ENCODE measurements around the gene MACROD2. TPM values are rescaled to one million over a fixed set of nuclear protein-coding genes. Genes with fewer than 3 reads are reported as not detected.

Gene MACROD2
- polyA plus RNA-seq, 1 donor from 2014 or later, result 23.2 TPM

- Histone ChIP-seq H2AFZ (ENCODE audit: low read depth, low read length) (peak overlapping the region; percentile 32), H3K36me3 (ENCODE audit: insufficient read depth, low read length) (no peaks in the 10 kb centered on the region), H3K4me3 (ENCODE audit: low read length) (peak overlapping the region; percentile 82), H3K9ac (ENCODE audit: low read length) (peak overlapping the region; percentile 55), H3K79me2 (replicated peaks; ENCODE audit: insufficient read depth, low read length) (no peaks in the 10 kb centered on the region), H3K27ac (ENCODE audit: low read length) (no peak overlapping the region), H3F3A (ENCODE audit: insufficient read depth, low read length, poor library complexity, severe bottlenecking) (no peaks in the 10 kb centered on the region), H4K20me1 (ENCODE audit: insufficient read depth) (no peaks in the 10 kb centered on the region), H3K9me3 (ENCODE audit: low read length) (peaks cover 7% of the 10 kb centered on the region), H3K4me2 (ENCODE audit: low read length) (peak overlapping the region; percentile 20), H3K27me3 (ENCODE audit: insufficient read depth, low read depth, low read length) (no peaks in the 10 kb centered on the region), H3K9me2 (ENCODE audit: insufficient read depth, low read length) (no peaks in the 10 kb centered on the region)
- no peak for TF ChIP-seq EZH2 (IDR thresholded peaks at IDR 0.05; ENCODE audit: borderline replicate concordance, insufficient read depth, low read length, poor library complexity, severe bottlenecking)
- TF ChIP-seq SMC3 (conservative IDR thresholded peaks at IDR 0.05; ENCODE audit: poor library complexity), result no peak
- TF ChIP-seq, protein P1, sequence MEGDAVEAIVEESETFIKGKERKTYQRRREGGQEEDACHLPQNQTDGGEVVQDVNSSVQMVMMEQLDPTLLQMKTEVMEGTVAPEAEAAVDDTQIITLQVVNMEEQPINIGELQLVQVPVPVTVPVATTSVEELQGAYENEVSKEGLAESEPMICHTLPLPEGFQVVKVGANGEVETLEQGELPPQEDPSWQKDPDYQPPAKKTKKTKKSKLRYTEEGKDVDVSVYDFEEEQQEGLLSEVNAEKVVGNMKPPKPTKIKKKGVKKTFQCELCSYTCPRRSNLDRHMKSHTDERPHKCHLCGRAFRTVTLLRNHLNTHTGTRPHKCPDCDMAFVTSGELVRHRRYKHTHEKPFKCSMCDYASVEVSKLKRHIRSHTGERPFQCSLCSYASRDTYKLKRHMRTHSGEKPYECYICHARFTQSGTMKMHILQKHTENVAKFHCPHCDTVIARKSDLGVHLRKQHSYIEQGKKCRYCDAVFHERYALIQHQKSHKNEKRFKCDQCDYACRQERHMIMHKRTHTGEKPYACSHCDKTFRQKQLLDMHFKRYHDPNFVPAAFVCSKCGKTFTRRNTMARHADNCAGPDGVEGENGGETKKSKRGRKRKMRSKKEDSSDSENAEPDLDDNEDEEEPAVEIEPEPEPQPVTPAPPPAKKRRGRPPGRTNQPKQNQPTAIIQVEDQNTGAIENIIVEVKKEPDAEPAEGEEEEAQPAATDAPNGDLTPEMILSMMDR (IDR thresholded peaks at IDR 0.05; ENCODE audit: poor library complexity, severe bottlenecking), result no peak
- TF ChIP-seq REST (IDR thresholded peaks at IDR 0.05; ENCODE audit: borderline replicate concordance), result no peak
- no peak for TF ChIP-seq TAF1 (IDR thresholded peaks at IDR 0.05; ENCODE audit: low read depth)
- no peak for TF ChIP-seq EP300 (conservative IDR thresholded peaks at IDR 0.05; ENCODE audit: poor library complexity, severe bottlenecking)
- TF ChIP-seq MXI1 (conservative IDR thresholded peaks at IDR 0.05; ENCODE audit: poor library complexity, severe bottlenecking), result no peak
- no peak for TF ChIP-seq RAD21 (conservative IDR thresholded peaks at IDR 0.05)
- TF ChIP-seq POLR2AphosphoS5 (IDR thresholded peaks at IDR 0.05), result no peak
These were observed 949 bp downstream of the MACROD2 start for GRCh38 chr20:13996265-13996664.

GRCh38 chr20:14000917-14001316, 5.6 kb downstream of the MACROD2 start:
- TF ChIP-seq EP300 (conservative IDR thresholded peaks at IDR 0.05; ENCODE audit: poor library complexity, severe bottlenecking) (no peak), TAF1 (IDR thresholded peaks at IDR 0.05; ENCODE audit: low read depth) (no peak), RAD21 (conservative IDR thresholded peaks at IDR 0.05) (no peak), SMC3 (conservative IDR thresholded peaks at IDR 0.05; ENCODE audit: poor library complexity) (no peak), REST (IDR thresholded peaks at IDR 0.05; ENCODE audit: borderline replicate concordance) (no peak), MXI1 (conservative IDR thresholded peaks at IDR 0.05; ENCODE audit: poor library complexity, severe bottlenecking) (no peak), EZH2 (IDR thresholded peaks at IDR 0.05; ENCODE audit: borderline replicate concordance, insufficient read depth, low read length, poor library complexity, severe bottlenecking) (no peak), POLR2AphosphoS5 (IDR thresholded peaks at IDR 0.05) (no peak)
- TF ChIP-seq, protein P1 (IDR thresholded peaks at IDR 0.05; ENCODE audit: poor library complexity, severe bottlenecking), result no peak
- H3K36me3 ChIP-seq (ENCODE audit: insufficient read depth, low read length), result no peaks in the 10 kb centered on the region
- H2AFZ ChIP-seq (ENCODE audit: low read depth, low read length), result no peak overlapping the region
- H3K27ac ChIP-seq (ENCODE audit: low read length), result no peak overlapping the region
- H3K27me3 ChIP-seq (ENCODE audit: insufficient read depth, low read depth, low read length), result no peaks in the 10 kb centered on the region
- no peaks in the 10 kb centered on the region for H4K20me1 ChIP-seq (ENCODE audit: insufficient read depth)
- no peak overlapping the region for H3K9ac ChIP-seq (ENCODE audit: low read length)
- H3K79me2 ChIP-seq (replicated peaks; ENCODE audit: insufficient read depth, low read length), result no peaks in the 10 kb centered on the region
- no peaks in the 10 kb centered on the region for H3K9me3 ChIP-seq (ENCODE audit: low read length)
- H3K9me2 ChIP-seq (ENCODE audit: insufficient read depth, low read length), result no peaks in the 10 kb centered on the region
- no peak overlapping the region for H3K4me2 ChIP-seq (ENCODE audit: low read length)
- no peak overlapping the region for H3K4me3 ChIP-seq (ENCODE audit: low read length)
- H3F3A ChIP-seq (ENCODE audit: insufficient read depth, low read length, poor library complexity, severe bottlenecking), result no peaks in the 10 kb centered on the region
